Glutamatergic neuron (in vitro differentiated cells): ENCODE measurements around the gene MPC1L. TPM values are rescaled to one million over a fixed set of nuclear protein-coding genes. Genes with fewer than 3 reads are reported as not detected.
"Not testable (repeated sequence)": the region's sequence is repeated elsewhere in the genome, so short reads cannot be mapped to it uniquely, and the experiment has no call there.

Source experiments
- DNase-seq: peaks from one replicate; pipeline ENCODE4 v3.0.0; 2022
- H3K27ac Mint-ChIP-seq: one replicate; pipeline ENCODE4 v1.8.0; 2020; ENCODE audit warnings: mild to moderate bottlenecking, mixed read lengths, inconsistent platforms; ENCODE audit not compliant: unreplicated experiment
- H3K27me3 Mint-ChIP-seq: one replicate; pipeline ENCODE4 v1.8.0; 2020; ENCODE audit warnings: mild to moderate bottlenecking, moderate library complexity, mixed read lengths, inconsistent platforms; ENCODE audit not compliant: unreplicated experiment
- H3K36me3 Mint-ChIP-seq: one replicate; pipeline ENCODE4 v1.8.0; 2020; ENCODE audit warnings: mild to moderate bottlenecking, mixed read lengths, inconsistent platforms; ENCODE audit not compliant: unreplicated experiment
- H3K4me1 Mint-ChIP-seq: one replicate; pipeline ENCODE4 v1.8.0; 2020; ENCODE audit warnings: mild to moderate bottlenecking, low read depth, mixed read lengths, inconsistent platforms; ENCODE audit not compliant: unreplicated experiment
- H3K4me3 Mint-ChIP-seq: one replicate; pipeline ENCODE4 v1.8.0; 2020; ENCODE audit warnings: mild to moderate bottlenecking, mixed read lengths, inconsistent platforms; ENCODE audit not compliant: unreplicated experiment
- H3K9me3 Mint-ChIP-seq: one replicate; pipeline ENCODE4 v1.8.0; 2020; ENCODE audit warnings: mild to moderate bottlenecking, moderate library complexity, mixed read lengths, inconsistent platforms; ENCODE audit not compliant: unreplicated experiment
- total RNA-seq: library from RNA; stranded (reverse); fragmentation: NEBNext Ultra II Directional; extraction: Animal tissue kit (Norgen Biotek cat#: 25700); gene quantifications from one replicate; pipeline ENCODE4 v1.2.1, GENCODE V29; 2021; ENCODE audit not compliant: unreplicated experiment
- TF ChIP-seq, protein P1 (sequence below): fragments of 200-600 bp; sonication (generic); IDR thresholded peaks from one replicate; pipeline ENCODE4 v1.5.0; 2021; ENCODE audit not compliant: partially characterized antibody, unreplicated experiment

Gene MPC1L
- total RNA-seq, 1 donor from 2014 or later: not detected

GRCh38 chrX:40582811-40583210 is 40.4 kb upstream of the MPC1L start:
- Mint-ChIP-seq H3K27ac (no peak overlapping the region), H3K4me3 (peak overlapping the region; percentile 75), H3K4me1 (peaks cover 5% of the 10 kb centered on the region), H3K9me3 (peaks cover 1% of the 10 kb centered on the region), H3K27me3 (no peaks in the 10 kb centered on the region), H3K36me3 (no peaks in the 10 kb centered on the region)
- TF ChIP-seq, protein P1, sequence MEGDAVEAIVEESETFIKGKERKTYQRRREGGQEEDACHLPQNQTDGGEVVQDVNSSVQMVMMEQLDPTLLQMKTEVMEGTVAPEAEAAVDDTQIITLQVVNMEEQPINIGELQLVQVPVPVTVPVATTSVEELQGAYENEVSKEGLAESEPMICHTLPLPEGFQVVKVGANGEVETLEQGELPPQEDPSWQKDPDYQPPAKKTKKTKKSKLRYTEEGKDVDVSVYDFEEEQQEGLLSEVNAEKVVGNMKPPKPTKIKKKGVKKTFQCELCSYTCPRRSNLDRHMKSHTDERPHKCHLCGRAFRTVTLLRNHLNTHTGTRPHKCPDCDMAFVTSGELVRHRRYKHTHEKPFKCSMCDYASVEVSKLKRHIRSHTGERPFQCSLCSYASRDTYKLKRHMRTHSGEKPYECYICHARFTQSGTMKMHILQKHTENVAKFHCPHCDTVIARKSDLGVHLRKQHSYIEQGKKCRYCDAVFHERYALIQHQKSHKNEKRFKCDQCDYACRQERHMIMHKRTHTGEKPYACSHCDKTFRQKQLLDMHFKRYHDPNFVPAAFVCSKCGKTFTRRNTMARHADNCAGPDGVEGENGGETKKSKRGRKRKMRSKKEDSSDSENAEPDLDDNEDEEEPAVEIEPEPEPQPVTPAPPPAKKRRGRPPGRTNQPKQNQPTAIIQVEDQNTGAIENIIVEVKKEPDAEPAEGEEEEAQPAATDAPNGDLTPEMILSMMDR: no peak
- DNase-seq: no peak

DNA sequence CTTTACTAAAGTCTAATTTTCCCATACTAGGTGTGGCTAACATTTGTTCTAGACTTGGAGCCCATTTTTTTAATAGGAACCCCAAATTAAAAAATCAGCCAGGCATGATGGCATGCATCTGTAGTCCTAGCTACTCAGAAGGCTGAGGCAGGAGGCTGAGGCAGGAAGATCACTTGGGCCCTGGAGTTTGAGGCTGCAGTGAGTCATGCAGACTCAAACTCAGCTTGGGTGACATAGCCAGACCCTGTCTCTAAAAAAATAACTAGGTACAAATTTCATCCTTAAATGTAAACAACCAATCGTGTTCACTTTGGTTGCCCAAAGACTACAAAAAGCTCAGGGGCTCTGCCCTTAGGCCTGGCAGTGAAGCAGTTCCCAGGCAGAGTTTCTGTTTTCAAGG is 35.6 kb upstream of the MPC1L start:
- not testable (repeated sequence) for H3K27me3 Mint-ChIP-seq, H3K9me3 Mint-ChIP-seq, H3K4me3 Mint-ChIP-seq, H3K4me1 Mint-ChIP-seq, DNase-seq, H3K36me3 Mint-ChIP-seq, H3K27ac Mint-ChIP-seq

GRCh38 chrX:40589616-40590321 is 33.5 kb upstream of the MPC1L start:
- not testable (repeated sequence) for DNase-seq, H3K4me3 Mint-ChIP-seq, H3K4me1 Mint-ChIP-seq, H3K27ac Mint-ChIP-seq, H3K36me3 Mint-ChIP-seq, H3K27me3 Mint-ChIP-seq, H3K9me3 Mint-ChIP-seq

DNA sequence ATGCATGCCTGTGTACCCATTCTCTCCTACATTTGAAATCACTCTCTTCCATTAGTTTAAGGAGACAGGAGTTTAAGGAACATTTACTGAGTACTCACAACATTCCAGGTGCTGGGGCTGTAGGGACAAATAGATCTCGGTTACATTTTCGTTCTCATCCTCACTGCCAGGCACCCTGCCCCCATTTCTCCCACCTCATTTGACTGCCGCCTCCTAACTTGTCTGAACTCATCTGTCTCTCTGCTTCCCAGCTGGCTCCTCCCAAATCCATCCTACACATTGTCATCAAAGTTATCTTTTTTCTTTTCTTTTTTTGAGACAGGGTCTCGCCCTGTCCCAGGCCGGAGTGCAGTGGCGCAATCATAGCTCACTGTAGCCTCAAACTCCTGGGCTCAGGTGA is 19.8 kb upstream of the MPC1L start:
- Mint-ChIP-seq H3K4me3 (no peak overlapping the region), H3K4me1 (no peaks in the 10 kb centered on the region), H3K27me3 (no peaks in the 10 kb centered on the region), H3K36me3 (no peaks in the 10 kb centered on the region), H3K27ac (no peak overlapping the region), H3K9me3 (no peaks in the 10 kb centered on the region)
- TF ChIP-seq, protein P1: no peak
- no peak for DNase-seq

- no peak overlapping the region for H3K4me3 Mint-ChIP-seq
- no peak overlapping the region for H3K27ac Mint-ChIP-seq
- no peaks in the 10 kb centered on the region for H3K4me1 Mint-ChIP-seq
- no peaks in the 10 kb centered on the region for H3K27me3 Mint-ChIP-seq
- no peak for DNase-seq
- no peaks in the 10 kb centered on the region for H3K9me3 Mint-ChIP-seq
- TF ChIP-seq, protein P1: no peak
- H3K36me3 Mint-ChIP-seq: no peaks in the 10 kb centered on the region
Measured at GRCh38 chrX:40607381-40607780, 15.8 kb upstream of the MPC1L start.

GRCh38 chrX:40612511-40612910 is 10.7 kb upstream of the MPC1L start:
- Mint-ChIP-seq H3K4me3 (no peak overlapping the region), H3K36me3 (no peaks in the 10 kb centered on the region), H3K27me3 (no peaks in the 10 kb centered on the region), H3K4me1 (no peaks in the 10 kb centered on the region), H3K27ac (no peak overlapping the region), H3K9me3 (no peaks in the 10 kb centered on the region)
- TF ChIP-seq, protein P1: no peak
- DNase-seq: no peak
